Central memory CD8-positive, alpha-beta T cell (primary cell): ENCODE measurements around the gene TBC1D21.

ENCODE experiments used
- ATAC-seq: fragments of 150-1000 bp; cut with Tn5 transposase; replicated peaks from 2 replicates; pipeline ENCODE4 v1.10.0; 2022; ENCODE audit warnings: mild to moderate bottlenecking, moderate FRiP score, moderate number of reproducible peaks; ENCODE audit not compliant: poor library complexity, severe bottlenecking; ENCODE audit errors: extremely low read depth
- DNase-seq, 2 donors: peaks; one replicate each; pipeline ENCODE4 v3.0.0; 2021; ENCODE audit warnings: low spot score in 2 of 2
- H3K27ac Mint-ChIP-seq: one replicate; pipeline ENCODE4 v1.8.0; 2022; ENCODE audit warnings: low read depth, mild to moderate bottlenecking, moderate library complexity, mixed read lengths
- H3K27me3 Mint-ChIP-seq: one replicate; pipeline ENCODE4 v1.8.0; 2022; ENCODE audit warnings: mixed read lengths
- H3K36me3 Mint-ChIP-seq: one replicate; pipeline ENCODE4 v1.8.0; 2022; ENCODE audit warnings: mild to moderate bottlenecking, moderate library complexity, mixed read lengths; ENCODE audit not compliant: insufficient read depth
- H3K4me1 Mint-ChIP-seq: one replicate; pipeline ENCODE4 v1.8.0; 2022; ENCODE audit warnings: mixed read lengths
- H3K4me3 Mint-ChIP-seq: one replicate; pipeline ENCODE4 v1.8.0; 2022; ENCODE audit warnings: mild to moderate bottlenecking, moderate library complexity, mixed read lengths
- H3K9me3 Mint-ChIP-seq: one replicate; pipeline ENCODE4 v1.8.0; 2022; ENCODE audit warnings: mixed read lengths

TBC1D21 gene

DNA sequence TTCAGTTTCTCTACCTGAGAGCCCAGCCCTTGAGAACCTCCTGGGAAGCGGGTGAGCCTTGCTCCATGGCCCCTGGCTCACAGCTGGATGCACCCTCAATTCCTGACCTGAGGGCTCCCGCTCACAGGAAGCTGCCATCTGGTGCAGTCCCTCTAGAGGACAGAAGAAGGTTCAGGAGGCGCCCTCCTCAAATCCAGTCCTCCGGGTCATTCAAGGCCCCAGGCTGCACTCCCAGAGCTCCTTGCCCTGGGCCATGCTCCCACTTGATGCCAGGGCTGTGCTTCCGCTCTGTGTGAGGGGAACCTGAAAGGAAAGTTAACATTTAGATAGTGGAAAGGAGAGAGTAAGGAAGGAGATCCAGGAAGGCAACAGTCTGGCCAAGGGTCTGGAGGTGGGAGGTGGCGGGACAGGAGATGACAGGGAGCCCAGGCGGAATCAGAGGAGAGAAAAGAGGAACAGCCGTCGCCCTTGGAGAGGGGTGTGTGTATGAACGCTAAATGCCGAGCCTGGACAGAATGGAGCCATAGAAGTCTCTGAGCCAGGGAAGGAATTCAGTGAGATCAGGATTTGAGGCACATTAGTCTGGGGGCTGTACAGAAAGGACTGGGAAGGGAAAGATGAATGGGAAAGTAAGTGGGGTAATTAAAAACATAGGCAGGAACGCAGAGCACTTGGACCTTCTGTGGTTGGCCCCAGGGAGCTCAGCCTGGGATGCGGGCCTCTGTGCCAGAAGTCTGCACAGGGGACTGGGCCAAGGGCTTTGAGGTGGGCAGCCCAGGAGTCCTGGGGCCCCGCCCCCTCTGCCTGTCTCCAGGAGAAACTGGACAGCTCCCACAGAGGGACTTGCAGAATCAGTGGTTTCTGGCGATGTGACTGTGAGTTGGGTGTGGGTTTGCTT is 26.1 kb downstream of the TBC1D21 start:
- no peak for ATAC-seq
- Mint-ChIP-seq H3K9me3 (no peaks in the 10 kb centered on the region), H3K27me3 (no peaks in the 10 kb centered on the region), H3K4me3 (no peak overlapping the region), H3K4me1 (no peaks in the 10 kb centered on the region), H3K36me3 (no peaks in the 10 kb centered on the region), H3K27ac (no peak overlapping the region)
- DNase-seq = no peak

DNA sequence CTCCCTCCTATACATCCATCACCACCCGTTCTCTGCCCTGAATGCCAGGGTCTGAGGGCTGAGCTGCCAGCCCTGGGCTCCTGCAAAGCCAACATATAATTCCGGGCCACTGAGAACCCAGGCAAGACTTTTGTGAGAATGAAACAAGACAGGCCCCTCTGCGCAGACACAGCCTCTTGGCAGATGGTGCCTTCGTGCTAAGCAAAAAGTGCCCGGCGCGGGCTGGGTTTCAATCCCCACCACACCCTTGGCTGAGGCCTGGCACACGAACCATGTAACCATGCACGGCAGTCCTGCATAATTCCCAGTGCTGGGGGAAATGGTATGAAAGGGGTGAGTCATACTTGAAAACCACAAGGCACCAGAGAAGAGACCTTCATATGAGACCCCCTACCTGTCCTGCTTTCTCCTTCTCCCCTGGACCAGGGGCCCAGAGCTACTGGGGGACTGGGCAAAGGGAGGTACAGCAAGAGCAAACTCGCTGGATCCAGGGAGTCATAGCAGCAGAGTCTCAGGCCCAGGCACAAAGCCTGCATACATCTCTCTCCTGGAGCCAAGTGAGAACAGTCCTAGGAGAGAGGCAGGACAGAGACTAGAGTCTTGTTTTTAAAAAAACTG is 26.8 kb downstream of the TBC1D21 start:
- Mint-ChIP-seq H3K4me1 (no peaks in the 10 kb centered on the region), H3K27ac (no peak overlapping the region), H3K9me3 (no peaks in the 10 kb centered on the region), H3K4me3 (no peak overlapping the region), H3K36me3 (no peaks in the 10 kb centered on the region), H3K27me3 (no peaks in the 10 kb centered on the region)
- no peak for DNase-seq
- no peak for ATAC-seq

DNA sequence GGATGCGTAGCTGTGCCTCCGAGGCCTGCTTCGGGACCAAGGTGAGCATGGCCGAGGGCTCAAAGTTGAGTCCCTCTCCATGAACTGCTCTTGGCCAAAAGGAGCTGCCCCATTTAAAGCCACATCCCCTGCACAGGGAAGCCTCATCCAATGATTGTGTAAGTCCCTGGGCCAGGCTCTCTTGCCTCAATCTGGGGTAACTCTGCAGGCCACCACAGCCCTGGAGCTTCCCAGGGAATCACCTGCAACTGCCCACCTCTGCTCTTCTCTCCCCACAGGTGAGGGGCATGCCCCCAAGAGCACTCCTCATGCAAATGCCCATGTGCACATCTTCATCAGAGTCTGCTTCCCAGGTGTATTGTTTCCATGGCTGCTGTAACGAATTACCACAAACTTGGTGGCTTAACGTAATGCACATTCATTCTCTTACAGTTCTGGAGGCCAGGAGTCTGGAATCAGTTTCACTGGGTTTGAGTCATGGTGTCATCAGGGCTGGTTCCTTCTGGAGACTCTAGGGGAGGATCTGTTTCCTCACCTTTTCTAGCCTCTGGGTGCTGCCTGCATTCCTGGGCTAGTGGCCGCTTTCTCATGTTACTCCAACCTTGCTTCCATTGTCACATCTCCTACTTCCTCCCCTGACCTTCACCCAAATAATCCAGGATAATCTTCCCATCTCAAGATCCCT is 27.9 kb downstream of the TBC1D21 start:
- Mint-ChIP-seq H3K27me3 (no peaks in the 10 kb centered on the region), H3K27ac (no peak overlapping the region), H3K36me3 (no peaks in the 10 kb centered on the region), H3K4me1 (no peaks in the 10 kb centered on the region), H3K9me3 (no peaks in the 10 kb centered on the region), H3K4me3 (no peak overlapping the region)
- DNase-seq (no peak), ATAC-seq (no peak)

DNA sequence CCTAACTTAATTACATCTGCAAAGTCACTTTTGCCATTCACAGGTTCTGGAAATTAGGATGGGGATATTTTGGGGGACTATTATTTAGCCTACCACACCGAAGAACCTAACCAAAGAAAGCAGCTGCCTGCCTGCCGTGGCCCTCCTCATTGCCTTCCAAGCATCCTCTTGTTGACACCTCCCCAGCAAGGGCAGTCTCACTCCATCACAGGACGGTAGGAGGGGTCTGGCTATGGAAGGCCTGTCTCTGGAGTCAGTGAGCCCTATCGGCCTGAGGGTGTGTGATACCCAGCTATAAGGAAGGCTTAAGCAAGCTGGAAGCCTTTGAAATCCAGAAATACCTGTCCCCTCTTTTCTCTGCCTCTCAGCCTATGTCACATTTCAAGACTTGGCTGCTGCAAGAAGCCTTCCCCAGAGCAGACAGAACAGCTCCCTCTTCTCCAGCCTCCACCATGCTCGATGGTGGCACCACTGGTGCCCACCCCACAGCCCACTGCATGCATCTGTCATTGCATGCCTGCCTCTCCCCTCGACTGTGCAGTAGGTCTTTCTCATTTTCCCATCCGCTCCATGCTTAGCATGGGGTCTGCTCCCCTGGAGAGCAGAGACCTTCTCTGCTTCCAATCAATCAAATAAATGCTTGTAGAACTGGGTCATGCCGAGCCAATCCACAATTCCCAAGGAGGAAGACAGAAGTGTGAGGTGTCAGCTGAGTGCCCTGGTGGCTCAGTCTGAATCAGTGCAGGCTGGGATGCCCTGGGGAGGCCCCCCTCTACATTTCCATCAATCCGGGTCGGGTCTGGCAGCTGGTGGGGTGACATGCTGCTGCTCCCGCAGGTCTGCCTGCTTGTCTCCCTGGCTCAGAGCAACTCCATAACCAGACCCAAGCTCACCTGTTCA is 29.0 kb downstream of the TBC1D21 start:
- Mint-ChIP-seq H3K27ac (no peak overlapping the region), H3K27me3 (no peaks in the 10 kb centered on the region), H3K9me3 (no peaks in the 10 kb centered on the region), H3K36me3 (peaks cover 2% of the 10 kb centered on the region), H3K4me3 (no peak overlapping the region), H3K4me1 (peaks cover 5% of the 10 kb centered on the region)
- ATAC-seq (no peak), DNase-seq (no peak)

DNA sequence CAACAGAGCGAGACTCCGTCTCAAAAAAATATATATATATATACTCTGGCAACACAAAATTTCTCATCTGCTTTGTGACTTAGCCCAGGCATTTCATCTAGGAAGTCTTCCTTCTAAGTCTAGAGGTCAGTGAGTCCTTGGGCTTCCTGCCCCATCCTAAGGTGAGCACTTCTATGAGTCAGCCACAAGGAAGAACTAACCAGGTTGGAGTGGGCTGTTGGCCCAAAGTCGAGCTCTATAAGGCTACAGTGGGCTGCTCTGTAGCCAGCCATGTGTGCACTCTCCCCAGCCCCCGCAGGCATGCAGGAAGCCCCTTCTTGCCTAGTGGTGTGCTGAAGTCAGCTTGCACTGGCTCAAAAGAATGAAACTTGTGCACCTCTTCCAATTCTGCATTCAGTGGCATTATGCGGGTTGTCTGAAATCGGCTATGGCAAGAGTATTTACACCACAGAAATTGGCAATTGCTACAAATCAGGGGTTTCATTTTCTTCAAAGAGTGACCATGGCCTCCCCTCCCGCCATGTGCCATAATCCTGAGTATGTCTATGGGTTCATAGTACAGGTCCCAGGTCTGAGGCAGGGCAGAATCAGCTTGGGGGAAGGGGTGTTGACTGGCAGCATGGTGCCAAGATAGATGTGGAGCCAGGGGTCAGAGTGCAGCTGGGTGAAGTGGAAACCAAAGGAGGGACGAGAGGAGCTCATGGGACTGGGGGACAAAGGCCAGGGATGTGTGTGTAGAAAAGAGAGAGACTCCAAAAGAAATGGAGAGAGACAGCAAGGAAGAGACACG is 30.9 kb downstream of the TBC1D21 start:
- H3K4me1 Mint-ChIP-seq = peaks cover 5% of the 10 kb centered on the region
- H3K9me3 Mint-ChIP-seq = no peaks in the 10 kb centered on the region
- H3K36me3 Mint-ChIP-seq = peaks cover 2% of the 10 kb centered on the region
- ATAC-seq = no peak
- no peak overlapping the region for H3K4me3 Mint-ChIP-seq
- no peaks in the 10 kb centered on the region for H3K27me3 Mint-ChIP-seq
- no peak overlapping the region for H3K27ac Mint-ChIP-seq
- DNase-seq = no peak

DNA sequence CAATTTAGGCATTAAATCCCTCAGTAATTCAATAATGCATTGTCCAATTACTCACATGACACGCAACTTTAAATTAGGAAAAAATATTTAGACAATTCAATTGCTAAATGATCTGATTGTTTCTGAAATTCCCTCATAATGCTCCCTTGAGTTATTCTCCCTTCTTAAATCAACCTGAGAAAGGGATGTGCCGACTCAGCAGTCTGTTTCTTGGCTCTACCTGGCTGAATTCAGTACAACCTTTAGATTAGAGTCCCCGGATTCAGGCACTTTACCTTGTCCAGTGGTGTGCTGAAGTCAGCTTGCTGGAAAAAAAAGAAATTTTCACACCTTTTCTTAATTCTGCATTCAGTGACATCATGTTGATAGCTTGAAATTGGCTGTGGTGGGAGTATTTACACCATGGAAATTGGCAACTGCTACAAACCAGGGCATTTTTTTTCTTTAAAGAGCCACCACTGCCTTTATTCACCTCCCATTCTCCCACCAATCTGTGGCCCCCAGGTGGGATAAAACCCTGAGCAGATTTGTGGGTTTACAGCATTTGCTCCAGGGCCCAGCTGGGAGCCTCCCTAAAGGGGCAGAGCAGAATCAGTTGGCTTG is 32.0 kb downstream of the TBC1D21 start:
- Mint-ChIP-seq H3K4me1 (peaks cover 5% of the 10 kb centered on the region), H3K4me3 (no peak overlapping the region), H3K27me3 (no peaks in the 10 kb centered on the region), H3K36me3 (peaks cover 2% of the 10 kb centered on the region), H3K27ac (no peak overlapping the region), H3K9me3 (no peaks in the 10 kb centered on the region)
- no peak for DNase-seq
- ATAC-seq = no peak

DNA sequence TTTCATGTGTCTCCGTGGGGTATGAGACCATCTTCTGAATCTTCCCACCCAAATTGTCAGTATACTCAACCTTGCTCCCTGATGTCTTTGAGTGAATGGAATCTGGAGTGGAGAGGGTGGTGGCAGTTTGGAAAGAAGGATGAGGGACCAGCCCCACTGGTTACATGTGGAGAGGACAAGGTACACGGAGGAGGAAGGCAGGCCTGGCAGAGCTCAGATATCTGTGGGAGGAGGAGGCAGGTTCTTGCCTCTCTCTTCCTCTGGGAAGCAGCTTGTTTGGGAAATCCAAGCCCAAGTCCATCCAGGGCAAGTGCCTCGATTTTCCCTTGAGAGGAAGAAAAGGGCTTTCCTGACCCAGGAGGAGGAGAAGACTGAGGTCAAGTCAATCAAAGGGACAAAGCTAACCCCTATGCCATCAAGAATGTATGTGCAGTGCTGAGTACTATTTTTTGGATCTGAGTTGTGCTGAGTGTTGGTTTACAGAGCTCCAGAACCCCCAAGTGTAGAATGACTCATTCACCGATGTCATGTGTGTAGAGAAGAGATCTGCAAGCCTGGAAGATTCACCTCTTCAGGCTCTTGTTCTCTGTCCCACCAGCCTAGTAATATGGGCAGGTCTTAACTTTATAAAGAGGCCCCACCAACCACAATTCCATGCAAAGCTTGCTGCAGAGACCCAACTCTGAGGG is 33.1 kb downstream of the TBC1D21 start:
- DNase-seq = no peak
- Mint-ChIP-seq H3K4me1 (peaks cover 5% of the 10 kb centered on the region), H3K27me3 (no peaks in the 10 kb centered on the region), H3K27ac (no peak overlapping the region), H3K36me3 (peaks cover 2% of the 10 kb centered on the region), H3K4me3 (no peak overlapping the region), H3K9me3 (no peaks in the 10 kb centered on the region)
- ATAC-seq = no peak

DNA sequence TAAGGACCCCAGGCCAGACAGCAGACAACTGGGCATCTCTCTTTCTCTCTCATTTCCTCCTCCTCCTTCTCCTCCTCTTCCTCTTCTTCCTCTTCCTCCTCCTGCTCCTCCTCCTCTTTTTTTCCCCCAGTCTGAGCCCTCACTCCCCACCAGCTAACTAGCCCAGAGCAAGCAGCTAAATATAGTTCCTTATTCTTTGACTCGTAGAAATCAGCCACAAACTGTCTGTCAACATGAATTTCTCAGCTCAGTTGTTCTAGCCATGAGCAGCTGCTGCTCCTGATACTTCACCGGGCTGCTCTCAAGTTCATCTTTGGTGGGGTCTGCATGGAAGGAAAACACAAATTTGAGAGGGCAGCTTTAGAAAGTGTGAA is 33.7 kb downstream of the TBC1D21 start:
- Mint-ChIP-seq H3K27me3 (no peaks in the 10 kb centered on the region), H3K9me3 (no peaks in the 10 kb centered on the region), H3K36me3 (peaks cover 2% of the 10 kb centered on the region), H3K4me3 (no peak overlapping the region), H3K27ac (no peak overlapping the region), H3K4me1 (peaks cover 5% of the 10 kb centered on the region)
- ATAC-seq (no peak), DNase-seq (no peak)

DNA sequence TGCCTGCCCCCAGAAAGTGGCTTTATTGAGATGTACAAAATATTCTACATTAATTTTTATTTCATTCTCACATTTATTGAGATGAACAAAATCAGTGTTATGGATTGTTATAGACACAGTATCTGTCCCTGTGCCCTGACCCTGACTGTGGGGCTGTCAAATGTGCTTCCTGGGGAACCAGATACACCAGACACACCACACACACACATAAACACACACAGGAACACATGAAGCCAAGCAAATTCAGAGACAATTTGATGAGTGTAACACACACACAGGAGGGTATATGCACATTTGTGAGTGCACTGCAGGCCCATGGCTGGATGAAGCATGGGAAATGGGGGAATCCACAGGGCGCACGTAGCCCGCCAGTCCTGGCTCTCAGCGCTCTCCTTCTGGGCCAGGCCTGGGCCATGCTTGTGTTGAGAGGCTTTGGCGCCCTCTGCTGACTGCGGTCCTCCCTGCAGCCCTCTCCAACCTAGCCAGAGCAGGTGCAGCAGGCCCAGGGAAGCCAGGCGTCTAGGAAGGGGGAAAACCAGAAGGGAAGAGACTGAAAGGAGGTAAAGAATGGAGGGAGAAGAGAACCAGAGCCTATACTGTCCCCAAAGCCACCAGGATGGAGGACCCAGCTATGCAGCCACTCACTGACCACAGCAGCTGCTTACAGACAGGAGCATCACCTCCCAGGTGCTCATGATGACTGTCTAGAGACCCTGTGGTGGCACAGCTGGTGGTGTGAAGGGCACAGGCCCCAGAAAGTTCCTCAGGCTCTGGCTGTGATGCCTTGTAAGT is 34.9 kb downstream of the TBC1D21 start:
- peak; percentile 42 to 55 for DNase-seq
- ATAC-seq = peak; percentile 85
- Mint-ChIP-seq H3K27me3 (no peaks in the 10 kb centered on the region), H3K4me1 (peaks cover 5% of the 10 kb centered on the region), H3K9me3 (no peaks in the 10 kb centered on the region), H3K4me3 (no peak overlapping the region), H3K36me3 (peaks cover 2% of the 10 kb centered on the region), H3K27ac (no peak overlapping the region)

DNA sequence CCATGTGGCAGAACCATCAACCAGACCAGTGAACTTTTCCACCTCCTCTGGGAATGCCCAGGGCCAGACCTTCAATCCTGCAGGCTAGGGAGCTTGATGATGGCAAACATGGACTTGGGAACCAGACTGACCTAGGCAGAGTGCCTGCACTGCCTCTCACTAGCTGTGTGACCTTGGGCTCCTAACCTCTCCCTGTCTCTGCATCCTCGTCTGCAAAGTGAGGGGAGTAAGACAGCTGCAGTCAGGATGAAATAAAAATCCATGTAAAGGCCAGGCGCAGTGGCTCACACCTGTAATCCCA is 35.4 kb downstream of the TBC1D21 start:
- Mint-ChIP-seq H3K27me3 (no peaks in the 10 kb centered on the region), H3K27ac (no peak overlapping the region), H3K9me3 (no peaks in the 10 kb centered on the region), H3K4me3 (no peak overlapping the region), H3K36me3 (peaks cover 2% of the 10 kb centered on the region), H3K4me1 (peaks cover 5% of the 10 kb centered on the region)
- ATAC-seq (no peak), DNase-seq (no peak)

DNA sequence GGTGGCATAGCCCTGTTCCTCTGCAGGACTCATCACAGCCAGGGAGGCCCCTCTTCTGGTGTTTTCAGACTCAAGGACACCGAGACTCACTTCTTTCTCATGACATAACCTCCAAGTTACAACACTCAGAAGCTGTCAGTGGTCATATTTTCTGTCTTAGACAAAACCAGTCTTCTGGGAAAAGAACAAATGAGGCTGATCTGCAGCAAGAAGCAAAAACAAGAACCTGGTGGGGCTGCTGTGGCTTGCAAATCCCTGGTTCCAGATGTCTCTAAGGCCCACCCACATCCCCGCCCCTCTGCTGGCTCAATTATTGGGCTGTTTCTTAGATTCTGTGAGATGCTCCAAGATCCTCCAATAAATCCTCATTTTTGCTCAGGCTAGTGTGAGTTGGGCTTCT is 36.3 kb downstream of the TBC1D21 start:
- peaks cover 12% of the 10 kb centered on the region for H3K4me1 Mint-ChIP-seq
- H3K27ac Mint-ChIP-seq = no peak overlapping the region
- no peak for DNase-seq
- no peaks in the 10 kb centered on the region for H3K9me3 Mint-ChIP-seq
- H3K36me3 Mint-ChIP-seq = peaks cover 2% of the 10 kb centered on the region
- ATAC-seq = no peak
- H3K4me3 Mint-ChIP-seq = no peak overlapping the region
- no peaks in the 10 kb centered on the region for H3K27me3 Mint-ChIP-seq
